Measurements from ENCODE around the gene MACROD2. TPM values are rescaled to one million over a fixed set of nuclear protein-coding genes. Genes with fewer than 3 reads are reported as not detected.

MACROD2 gene
- total RNA-seq, 5 donors from 2014 or later (not counting 1 experiment from before 2014, with no cell fraction given): 0.23 to 1.3 (median 0.51) TPM; not detected in 2

- POLR2A ChIA-PET: no interaction called here
- Mint-ChIP-seq H3K27ac (no peak overlapping the region), H3K36me3 (no peaks in the 10 kb centered on the region), H3K4me3 (no peak overlapping the region), H3K4me1 (peaks cover 0 to 3% (median 0%) of the 10 kb centered on the region in 3 donors), H3K9me3 (peaks cover 7 to 17% (median 13%) of the 10 kb centered on the region in 3 donors), H3K27me3 (peaks cover 0 to 1% of the 10 kb centered on the region in 2 donors)
- Histone ChIP-seq H3K4me3 (ENCODE audit: control insufficient read depth in 1 of 2, extremely low read depth in 1 of 2, low read length in 1 of 2) (no peak overlapping the region), H3K36me3 (ENCODE audit: control insufficient read depth in 2 of 2, extremely low read depth in 1 of 2, insufficient read depth in 1 of 2, low read length in 1 of 2) (no peaks in the 10 kb centered on the region), H3K27ac (ENCODE audit: low read length) (no peak overlapping the region), H3K9me3 (no peaks in the 10 kb centered on the region), H3K4me1 (ENCODE audit: control insufficient read depth in 1 of 2, extremely low read depth in 1 of 2, insufficient read depth in 2 of 2, low read length in 2 of 2) (no peaks in the 10 kb centered on the region), H3K27me3 (replicated peaks in 1 of 2; ENCODE audit: control insufficient read depth in 2 of 2, extremely low read depth in 1 of 2, insufficient read depth in 2 of 2, low read length in 1 of 2) (peaks cover 0 to 7% of the 10 kb centered on the region in 2 experiments)
- CTCF ChIA-PET: no interaction called here
- 75% methylated on average over 2 of the region's 2 CpGs for WGBS (ENCODE audit: insufficient coverage)
- ATAC-seq (replicated peaks in 1 of 4) (no peak), DNase-seq (no peak)
These were observed 2086.8 kb downstream of the MACROD2 start for GRCh38 chr20:16082051-16082550.

- no peak overlapping the region for H3K4me3 Mint-ChIP-seq
- H3K9me3 ChIP-seq: no peaks in the 10 kb centered on the region
- no peak for DNase-seq
- H3K36me3 Mint-ChIP-seq: no peaks in the 10 kb centered on the region
- ChIA-PET CTCF (no interaction called here), POLR2A (no interaction called here)
- H3K27ac Mint-ChIP-seq: no peak overlapping the region
- no peak overlapping the region for H3K27ac ChIP-seq (ENCODE audit: low read length)
- H3K27me3 Mint-ChIP-seq: peaks cover 0 to 1% of the 10 kb centered on the region in 2 donors
- no peak for ATAC-seq (replicated peaks in 1 of 4)
- H3K9me3 Mint-ChIP-seq: peaks cover 10 to 26% (median 22%) of the 10 kb centered on the region in 3 donors
- peaks cover 0 to 3% (median 0%) of the 10 kb centered on the region in 3 donors for H3K4me1 Mint-ChIP-seq
- no peaks in the 10 kb centered on the region for H3K4me1 ChIP-seq (ENCODE audit: control insufficient read depth in 1 of 2, extremely low read depth in 1 of 2, insufficient read depth in 2 of 2, low read length in 2 of 2)
- no peaks in the 10 kb centered on the region for H3K36me3 ChIP-seq (ENCODE audit: control insufficient read depth in 2 of 2, extremely low read depth in 1 of 2, insufficient read depth in 1 of 2, low read length in 1 of 2)
- peaks cover 0 to 7% of the 10 kb centered on the region in 2 experiments for H3K27me3 ChIP-seq (replicated peaks in 1 of 2; ENCODE audit: control insufficient read depth in 2 of 2, extremely low read depth in 1 of 2, insufficient read depth in 2 of 2, low read length in 1 of 2)
- no peak overlapping the region for H3K4me3 ChIP-seq (ENCODE audit: control insufficient read depth in 1 of 2, extremely low read depth in 1 of 2, low read length in 1 of 2)
These were observed 2088.4 kb downstream of the MACROD2 start for GRCh38 chr20:16083639-16084280.

- no peak overlapping the region for H3K27ac Mint-ChIP-seq
- no peaks in the 10 kb centered on the region for H3K36me3 ChIP-seq (ENCODE audit: control insufficient read depth in 2 of 2, extremely low read depth in 1 of 2, insufficient read depth in 1 of 2, low read length in 1 of 2)
- no peaks in the 10 kb centered on the region for H3K4me1 ChIP-seq (ENCODE audit: control insufficient read depth in 1 of 2, extremely low read depth in 1 of 2, insufficient read depth in 2 of 2, low read length in 2 of 2)
- no peak overlapping the region for H3K4me3 Mint-ChIP-seq
- ChIA-PET CTCF (no interaction called here), POLR2A (no interaction called here)
- no peak overlapping the region for H3K27ac ChIP-seq (ENCODE audit: low read length)
- H3K27me3 ChIP-seq (replicated peaks in 1 of 2; ENCODE audit: control insufficient read depth in 2 of 2, extremely low read depth in 1 of 2, insufficient read depth in 2 of 2, low read length in 1 of 2): no peaks in the 10 kb centered on the region
- no peak overlapping the region for H3K4me3 ChIP-seq (ENCODE audit: control insufficient read depth in 1 of 2, extremely low read depth in 1 of 2, low read length in 1 of 2)
- no peak for DNase-seq
- H3K9me3 ChIP-seq: no peaks in the 10 kb centered on the region
- H3K27me3 Mint-ChIP-seq: no peaks in the 10 kb centered on the region
- peaks cover 0 to 12% (median 3%) of the 10 kb centered on the region in 3 donors for H3K9me3 Mint-ChIP-seq
- ATAC-seq (replicated peaks in 1 of 4): no peak
- no peaks in the 10 kb centered on the region for H3K36me3 Mint-ChIP-seq
- WGBS (ENCODE audit: insufficient coverage): 100% methylated on average over 1 of the region's 2 CpGs
- no peaks in the 10 kb centered on the region for H3K4me1 Mint-ChIP-seq
These were observed 2099.9 kb downstream of the MACROD2 start for GRCh38 chr20:16095226-16095625.

- H3K36me3 Mint-ChIP-seq: no peaks in the 10 kb centered on the region
- no peaks in the 10 kb centered on the region for H3K27me3 Mint-ChIP-seq
These were observed 2101.5 kb downstream of the MACROD2 start for GRCh38 chr20:16096756-16097326.

GRCh38 chr20:16097788-16098187 is 2102.5 kb downstream of the MACROD2 start:
- H3K4me1 ChIP-seq (ENCODE audit: control insufficient read depth in 1 of 2, extremely low read depth in 1 of 2, insufficient read depth in 2 of 2, low read length in 2 of 2): no peaks in the 10 kb centered on the region
- ChIA-PET POLR2A (no interaction called here), CTCF (no interaction called here)
- H3K4me3 ChIP-seq (ENCODE audit: control insufficient read depth in 1 of 2, extremely low read depth in 1 of 2, low read length in 1 of 2): no peak overlapping the region
- Mint-ChIP-seq H3K27ac (no peak overlapping the region), H3K4me3 (no peak overlapping the region), H3K9me3 (peaks cover 0 to 8% (median 2%) of the 10 kb centered on the region in 3 donors), H3K36me3 (no peaks in the 10 kb centered on the region), H3K4me1 (peaks cover 0 to 3% (median 0%) of the 10 kb centered on the region in 3 donors), H3K27me3 (no peaks in the 10 kb centered on the region)
- no peaks in the 10 kb centered on the region for H3K9me3 ChIP-seq
- no peak for ATAC-seq (replicated peaks in 1 of 4)
- WGBS (ENCODE audit: insufficient coverage): 92% methylated on average over 1 of the region's 4 CpGs
- no peak overlapping the region for H3K27ac ChIP-seq (ENCODE audit: low read length)
- no peaks in the 10 kb centered on the region for H3K36me3 ChIP-seq (ENCODE audit: control insufficient read depth in 2 of 2, extremely low read depth in 1 of 2, insufficient read depth in 1 of 2, low read length in 1 of 2)
- no peak for DNase-seq
- no peaks in the 10 kb centered on the region for H3K27me3 ChIP-seq (replicated peaks in 1 of 2; ENCODE audit: control insufficient read depth in 2 of 2, extremely low read depth in 1 of 2, insufficient read depth in 2 of 2, low read length in 1 of 2)

More at GRCh38 chr20:16096756-16097326, 2101.5 kb downstream of the MACROD2 start:
- Histone ChIP-seq H3K27ac (ENCODE audit: low read length) (no peak overlapping the region), H3K9me3 (no peaks in the 10 kb centered on the region), H3K36me3 (ENCODE audit: control insufficient read depth in 2 of 2, extremely low read depth in 1 of 2, insufficient read depth in 1 of 2, low read length in 1 of 2) (no peaks in the 10 kb centered on the region), H3K4me3 (ENCODE audit: control insufficient read depth in 1 of 2, extremely low read depth in 1 of 2, low read length in 1 of 2) (no peak overlapping the region), H3K4me1 (ENCODE audit: control insufficient read depth in 1 of 2, extremely low read depth in 1 of 2, insufficient read depth in 2 of 2, low read length in 2 of 2) (no peaks in the 10 kb centered on the region), H3K27me3 (replicated peaks in 1 of 2; ENCODE audit: control insufficient read depth in 2 of 2, extremely low read depth in 1 of 2, insufficient read depth in 2 of 2, low read length in 1 of 2) (no peaks in the 10 kb centered on the region)
- WGBS (ENCODE audit: insufficient coverage): no CpG with 5 or more reads among the region's 4 CpGs
- H3K4me3 Mint-ChIP-seq: no peak overlapping the region
- DNase-seq: no peak
- ATAC-seq (replicated peaks in 1 of 4): no peak
- ChIA-PET CTCF (interaction anchor here in 1 of 2 donors (0.5 kb wide), 1 partner anchor 59 kb away, joined by 3 read pairs; no protein-coding TSS in a partner anchor), POLR2A (no interaction called here)
- no peak overlapping the region for H3K27ac Mint-ChIP-seq
- H3K9me3 Mint-ChIP-seq: peaks cover 0 to 8% (median 8%) of the 10 kb centered on the region in 3 donors
- H3K4me1 Mint-ChIP-seq: peaks cover 0 to 3% (median 0%) of the 10 kb centered on the region in 3 donors

GRCh38 chr20:16098890-16099639 is 2103.7 kb downstream of the MACROD2 start:
- no peak for DNase-seq

More at GRCh38 chr20:16098890-16099639, 2103.7 kb downstream of the MACROD2 start:
- Histone ChIP-seq H3K9me3 (no peaks in the 10 kb centered on the region), H3K27me3 (replicated peaks in 1 of 2; ENCODE audit: control insufficient read depth in 2 of 2, extremely low read depth in 1 of 2, insufficient read depth in 2 of 2, low read length in 1 of 2) (no peaks in the 10 kb centered on the region), H3K27ac (ENCODE audit: low read length) (no peak overlapping the region), H3K36me3 (ENCODE audit: control insufficient read depth in 2 of 2, extremely low read depth in 1 of 2, insufficient read depth in 1 of 2, low read length in 1 of 2) (no peaks in the 10 kb centered on the region), H3K4me1 (ENCODE audit: control insufficient read depth in 1 of 2, extremely low read depth in 1 of 2, insufficient read depth in 2 of 2, low read length in 2 of 2) (no peaks in the 10 kb centered on the region), H3K4me3 (ENCODE audit: control insufficient read depth in 1 of 2, extremely low read depth in 1 of 2, low read length in 1 of 2) (no peak overlapping the region)
- H3K27ac Mint-ChIP-seq: no peak overlapping the region
- H3K4me3 Mint-ChIP-seq: no peak overlapping the region
- ChIA-PET POLR2A (no interaction called here), CTCF (no interaction called here)
- no peaks in the 10 kb centered on the region for H3K36me3 Mint-ChIP-seq
- no CpG with 5 or more reads among the region's 7 CpGs for WGBS (ENCODE audit: insufficient coverage)
- H3K9me3 Mint-ChIP-seq: peaks cover 0 to 8% (median 0%) of the 10 kb centered on the region in 3 donors
- ATAC-seq (replicated peaks in 1 of 4): no peak
- peaks cover 0 to 3% (median 0%) of the 10 kb centered on the region in 3 donors for H3K4me1 Mint-ChIP-seq
- H3K27me3 Mint-ChIP-seq: no peaks in the 10 kb centered on the region

Measured in T-cell (primary cell).